Endothelial cell (in vitro differentiated cells): ENCODE data around the gene TCEAL2. TPM values are rescaled to one million over a fixed set of nuclear protein-coding genes. Genes with fewer than 3 reads are reported as not detected.
"Not testable (repeated sequence)": the region's sequence is repeated elsewhere in the genome, so short reads cannot be mapped to it uniquely, and the experiment has no call there.

Source experiments
- DNase-seq: peaks from one replicate; pipeline ENCODE4 v3.0.0; 2021; ENCODE audit warnings: low spot score
- H3K27ac Mint-ChIP-seq: one replicate; pipeline ENCODE4 v1.8.0; 2021; ENCODE audit warnings: mixed read lengths, inconsistent platforms; ENCODE audit not compliant: unreplicated experiment
- H3K27me3 Mint-ChIP-seq: one replicate; pipeline ENCODE4 v1.8.0; 2021; ENCODE audit warnings: mild to moderate bottlenecking, moderate library complexity, mixed read lengths, inconsistent platforms; ENCODE audit not compliant: unreplicated experiment
- H3K36me3 Mint-ChIP-seq: one replicate; pipeline ENCODE4 v1.8.0; 2021; ENCODE audit warnings: mild to moderate bottlenecking, low read depth, mixed read lengths, inconsistent platforms; ENCODE audit not compliant: unreplicated experiment
- H3K4me1 Mint-ChIP-seq: one replicate; pipeline ENCODE4 v1.8.0; 2021; ENCODE audit warnings: mild to moderate bottlenecking, mixed read lengths, inconsistent platforms; ENCODE audit not compliant: unreplicated experiment
- H3K4me3 Mint-ChIP-seq: one replicate; pipeline ENCODE4 v1.8.0; 2021; ENCODE audit warnings: mild to moderate bottlenecking, mixed read lengths, inconsistent platforms; ENCODE audit not compliant: unreplicated experiment
- H3K9me3 Mint-ChIP-seq: one replicate; pipeline ENCODE4 v1.8.0; 2021; ENCODE audit warnings: mixed read lengths, inconsistent platforms; ENCODE audit not compliant: unreplicated experiment
- long read RNA-seq: library from polyadenylated mRNA; unstranded; transcript quantifications from one replicate; pipeline ENCODE4 v2.0.0, GENCODE V29; 2020; ENCODE audit not compliant: unreplicated experiment
- total RNA-seq: library from RNA; stranded (reverse); fragmentation: NEBNext Ultra II Directional; extraction: Animal tissue kit (Norgen Biotek cat#: 25700); gene quantifications from one replicate; pipeline ENCODE4 v1.2.1, GENCODE V29; 2021; ENCODE audit not compliant: unreplicated experiment
- TF ChIP-seq, protein P1 (sequence below): fragments of 200-600 bp; sonication (generic); IDR thresholded peaks from one replicate; pipeline ENCODE4 v1.5.0; 2021; ENCODE audit warnings: antibody characterized with exemption; ENCODE audit not compliant: unreplicated experiment

Gene TCEAL2
- 11.1 TPM for total RNA-seq
- long read RNA-seq, transcript TCEAL2-202 (3 exons, 1,100 nt) = major isoform, 9 of 9 reads
- long read RNA-seq, partial matches to known transcripts = 0 of 9 reads
- long read RNA-seq, other reads (novel, unspliced or antisense) = 0 of 9 reads

DNA sequence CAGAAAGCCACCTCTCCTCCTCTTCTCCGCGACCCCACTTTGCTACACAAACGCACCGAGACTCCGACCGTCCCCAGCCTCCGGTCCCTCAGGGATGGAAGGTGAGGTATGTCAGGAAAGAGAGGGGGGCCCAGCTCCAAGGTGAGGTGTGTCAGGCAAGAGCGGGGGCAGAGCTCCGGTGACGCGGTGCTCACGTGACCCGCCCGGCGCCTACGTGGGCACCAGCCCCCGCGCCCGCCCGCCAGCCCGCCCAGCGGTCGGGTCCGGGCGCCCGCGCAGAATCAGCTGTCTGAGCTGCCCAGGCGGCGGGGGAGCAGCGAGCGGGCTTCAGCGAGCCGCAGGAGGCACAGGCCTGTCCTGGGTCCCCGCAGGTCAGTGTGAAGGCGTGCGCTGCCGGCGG is at the start of gene TCEAL2:
TSS of gene TCEAL2 (plus strand) at position 244 of the 400 bp plus-strand sequence. CDS start 1,152 bp downstream, outside the sequence.
- H3K27me3 Mint-ChIP-seq, H3K36me3 Mint-ChIP-seq, H3K9me3 Mint-ChIP-seq, H3K4me1 Mint-ChIP-seq: not testable (repeated sequence)
- DNase-seq = peak; percentile 29
- Mint-ChIP-seq H3K27ac (peak within 1 kb of the TSS; percentile 81), H3K4me3 (peak within 1 kb of the TSS; percentile 88)

DNA sequence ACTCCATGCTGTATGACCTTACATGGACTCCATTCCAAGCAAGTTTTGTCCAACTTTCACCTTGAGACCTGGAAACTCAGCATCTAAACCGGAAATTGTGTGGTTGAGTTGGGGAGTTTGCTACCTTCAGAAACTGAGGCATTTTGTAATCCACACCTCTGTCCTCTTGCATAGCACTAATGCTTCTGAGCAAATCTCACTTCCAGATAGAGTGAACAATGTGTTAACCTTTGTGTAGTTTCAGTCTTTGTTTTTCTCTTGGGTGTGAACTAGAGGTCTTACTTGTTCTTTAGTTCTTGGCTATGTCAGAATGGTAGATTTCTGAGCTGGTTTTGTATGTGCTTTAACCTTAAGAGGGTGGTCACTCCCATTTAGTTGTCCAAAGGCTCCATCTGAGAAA is 48.1 kb upstream of the TCEAL2 start:
- DNase-seq = no peak
- H3K27me3 Mint-ChIP-seq = no peaks in the 10 kb centered on the region
- no peaks in the 10 kb centered on the region for H3K36me3 Mint-ChIP-seq
- H3K27ac Mint-ChIP-seq = no peak overlapping the region
- no peaks in the 10 kb centered on the region for H3K4me1 Mint-ChIP-seq
- TF ChIP-seq, protein P1, sequence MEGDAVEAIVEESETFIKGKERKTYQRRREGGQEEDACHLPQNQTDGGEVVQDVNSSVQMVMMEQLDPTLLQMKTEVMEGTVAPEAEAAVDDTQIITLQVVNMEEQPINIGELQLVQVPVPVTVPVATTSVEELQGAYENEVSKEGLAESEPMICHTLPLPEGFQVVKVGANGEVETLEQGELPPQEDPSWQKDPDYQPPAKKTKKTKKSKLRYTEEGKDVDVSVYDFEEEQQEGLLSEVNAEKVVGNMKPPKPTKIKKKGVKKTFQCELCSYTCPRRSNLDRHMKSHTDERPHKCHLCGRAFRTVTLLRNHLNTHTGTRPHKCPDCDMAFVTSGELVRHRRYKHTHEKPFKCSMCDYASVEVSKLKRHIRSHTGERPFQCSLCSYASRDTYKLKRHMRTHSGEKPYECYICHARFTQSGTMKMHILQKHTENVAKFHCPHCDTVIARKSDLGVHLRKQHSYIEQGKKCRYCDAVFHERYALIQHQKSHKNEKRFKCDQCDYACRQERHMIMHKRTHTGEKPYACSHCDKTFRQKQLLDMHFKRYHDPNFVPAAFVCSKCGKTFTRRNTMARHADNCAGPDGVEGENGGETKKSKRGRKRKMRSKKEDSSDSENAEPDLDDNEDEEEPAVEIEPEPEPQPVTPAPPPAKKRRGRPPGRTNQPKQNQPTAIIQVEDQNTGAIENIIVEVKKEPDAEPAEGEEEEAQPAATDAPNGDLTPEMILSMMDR = no peak
- no peaks in the 10 kb centered on the region for H3K9me3 Mint-ChIP-seq
- H3K4me3 Mint-ChIP-seq = no peak overlapping the region

DNA sequence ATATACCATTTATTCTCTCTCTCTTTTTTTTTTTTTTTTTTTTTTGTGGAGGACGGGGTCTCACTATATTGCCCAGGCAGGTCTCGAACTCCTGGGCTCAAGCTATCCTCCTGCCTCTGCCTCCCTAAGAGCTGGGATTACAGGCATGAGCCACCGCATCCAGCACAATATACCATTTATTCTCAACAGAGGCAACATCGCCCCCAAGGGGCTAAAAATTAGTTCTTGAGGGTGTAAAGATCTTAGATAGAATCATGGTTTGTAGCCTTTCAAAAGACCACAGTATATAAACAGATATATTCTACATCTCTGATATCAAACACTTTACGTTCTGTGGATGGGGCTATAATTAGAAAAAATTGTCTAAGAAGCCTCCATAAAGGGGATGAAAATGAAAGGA is 39.8 kb upstream of the TCEAL2 start:
- peak; percentile 6 for DNase-seq
- no peak overlapping the region for H3K4me3 Mint-ChIP-seq
- no peaks in the 10 kb centered on the region for H3K36me3 Mint-ChIP-seq
- H3K9me3 Mint-ChIP-seq = no peaks in the 10 kb centered on the region
- no peaks in the 10 kb centered on the region for H3K4me1 Mint-ChIP-seq
- H3K27me3 Mint-ChIP-seq = peaks cover 2% of the 10 kb centered on the region
- no peak overlapping the region for H3K27ac Mint-ChIP-seq
- TF ChIP-seq, protein P1 = no peak

DNA sequence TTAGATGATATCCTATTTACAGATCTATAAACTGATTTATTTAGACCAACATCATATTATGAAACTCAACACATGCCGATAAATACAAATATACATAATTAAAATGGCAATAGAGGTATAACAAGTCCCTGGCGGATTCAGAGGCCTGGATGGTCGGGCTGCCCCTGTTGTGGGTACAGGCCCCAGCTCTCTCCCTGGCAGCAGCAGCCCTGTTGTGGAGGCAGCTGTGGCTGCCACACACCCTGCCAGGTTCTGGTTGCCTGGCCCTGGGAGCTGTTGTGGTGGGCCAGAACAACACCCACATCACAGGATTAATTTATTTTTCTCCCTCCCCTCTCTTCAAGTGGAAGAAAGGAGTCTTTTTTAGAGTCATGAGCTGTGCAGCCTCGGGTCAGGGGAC is 12.1 kb upstream of the TCEAL2 start:
- H3K27me3 Mint-ChIP-seq = no peaks in the 10 kb centered on the region
- TF ChIP-seq, protein P1 = no peak
- H3K9me3 Mint-ChIP-seq = no peaks in the 10 kb centered on the region
- H3K4me1 Mint-ChIP-seq = no peaks in the 10 kb centered on the region
- no peak overlapping the region for H3K27ac Mint-ChIP-seq
- no peak overlapping the region for H3K4me3 Mint-ChIP-seq
- H3K36me3 Mint-ChIP-seq = no peaks in the 10 kb centered on the region
- no peak for DNase-seq

DNA sequence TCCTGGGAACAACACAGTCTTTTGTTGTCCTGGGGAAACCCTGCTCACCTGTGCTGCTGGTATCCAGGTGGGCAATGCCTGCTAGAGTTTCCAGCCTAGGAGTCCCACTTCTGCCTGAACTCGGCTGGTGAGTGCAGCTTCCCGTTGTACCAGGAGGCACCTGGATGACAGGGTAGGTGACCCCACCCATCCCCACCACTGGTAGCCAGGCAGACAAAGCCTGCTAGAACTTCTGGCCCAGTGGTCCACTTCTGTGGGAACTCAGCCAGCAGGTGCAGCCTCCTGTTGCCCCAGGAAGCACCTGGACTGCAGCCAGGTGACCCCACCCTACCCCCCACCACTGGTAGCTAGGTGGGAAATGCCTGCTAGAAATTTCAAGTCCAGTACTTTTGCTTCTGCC is 9.7 kb upstream of the TCEAL2 start:
- DNase-seq = no peak
- no peak overlapping the region for H3K27ac Mint-ChIP-seq
- H3K4me3 Mint-ChIP-seq = no peak overlapping the region
- TF ChIP-seq, protein P1 = no peak
- H3K4me1 Mint-ChIP-seq = no peaks in the 10 kb centered on the region
- H3K36me3 Mint-ChIP-seq = no peaks in the 10 kb centered on the region
- no peaks in the 10 kb centered on the region for H3K27me3 Mint-ChIP-seq
- H3K9me3 Mint-ChIP-seq = no peaks in the 10 kb centered on the region

DNA sequence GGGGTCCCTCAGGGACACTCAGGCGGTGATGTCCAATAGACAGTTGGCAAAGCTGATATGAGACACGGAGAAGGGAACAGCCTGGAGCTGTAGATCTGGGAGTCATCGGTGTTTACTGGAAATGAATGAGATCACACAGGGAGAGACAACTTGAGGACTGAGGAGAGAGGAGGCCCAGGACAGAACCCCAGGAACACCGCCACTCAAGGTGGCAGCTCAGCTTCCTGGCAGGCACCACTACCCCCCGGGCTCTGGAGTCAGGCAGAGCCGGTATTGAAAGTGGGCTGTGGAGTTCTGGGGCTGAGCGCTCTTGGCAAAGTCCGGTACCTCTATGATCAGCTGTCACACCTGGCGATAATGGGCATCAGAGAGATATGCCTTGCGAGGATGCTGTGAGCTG is 465 bp upstream of the TCEAL2 start:
- DNase-seq, H3K27me3 Mint-ChIP-seq, H3K9me3 Mint-ChIP-seq, H3K36me3 Mint-ChIP-seq, H3K4me1 Mint-ChIP-seq: not testable (repeated sequence)
- Mint-ChIP-seq H3K4me3 (peak overlapping the region; percentile 88), H3K27ac (peak overlapping the region; percentile 81)

DNA sequence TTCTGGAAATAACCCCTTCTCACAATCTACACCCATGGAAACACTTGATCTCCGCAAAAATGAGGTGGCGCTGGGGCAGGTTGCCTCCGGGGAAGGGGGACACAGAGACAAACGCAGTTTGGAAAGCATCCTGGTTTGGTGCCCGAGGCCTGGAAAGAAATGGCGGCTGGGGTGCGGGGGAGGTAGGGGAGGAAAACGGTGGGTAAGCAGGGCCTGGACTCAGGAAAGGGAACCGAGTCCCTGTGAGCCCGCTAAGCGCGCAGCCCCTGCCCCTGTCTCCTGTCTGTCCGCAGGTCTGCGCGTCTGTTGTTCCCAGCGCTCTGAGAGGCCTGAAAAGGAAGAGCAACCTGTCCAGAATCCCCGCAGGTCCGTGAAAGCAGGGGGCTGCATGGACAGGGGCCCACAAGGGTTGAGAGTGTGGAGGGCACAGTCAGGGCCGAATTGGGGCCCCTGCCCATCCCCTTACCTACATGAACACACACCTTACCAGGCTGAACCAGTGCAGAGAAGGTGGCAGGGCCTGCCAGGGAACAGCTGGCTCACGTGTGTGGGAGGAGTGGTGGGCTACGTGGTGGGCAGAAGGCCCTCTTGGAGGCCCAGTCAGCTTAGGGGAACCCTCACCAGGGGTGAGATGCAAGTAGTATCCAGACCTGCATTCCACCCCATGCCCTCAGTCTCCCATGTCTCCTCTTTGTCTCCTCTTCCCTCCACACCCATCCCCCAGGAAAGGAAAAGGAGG is 770 bp downstream of the TCEAL2 start:
- H3K4me3 Mint-ChIP-seq = peak overlapping the region; percentile 82
- H3K4me1 Mint-ChIP-seq, H3K27me3 Mint-ChIP-seq, H3K36me3 Mint-ChIP-seq, H3K27ac Mint-ChIP-seq, H3K9me3 Mint-ChIP-seq, DNase-seq: not testable (repeated sequence)
